ENCODE measurements around the gene ZFX.

Gene ZFX

GRCh38 chrX:24226176-24226575 is 76.6 kb downstream of the ZFX start:
- no peak overlapping the region for H3K4me3 Mint-ChIP-seq
- peaks cover under 1% of the 10 kb centered on the region for H3K4me1 Mint-ChIP-seq (ENCODE audit: low read depth)
- no peaks in the 10 kb centered on the region for H3K36me3 Mint-ChIP-seq (ENCODE audit: low read depth)
- H3K27ac Mint-ChIP-seq = no peak overlapping the region
- peaks cover 4% of the 10 kb centered on the region for H3K9me3 Mint-ChIP-seq
- H3K27me3 Mint-ChIP-seq (ENCODE audit: low read depth) = peaks cover 4% of the 10 kb centered on the region

- Mint-ChIP-seq H3K9me3 (peaks cover 4% of the 10 kb centered on the region), H3K4me1 (ENCODE audit: low read depth) (peaks cover 3% of the 10 kb centered on the region), H3K27me3 (ENCODE audit: low read depth) (peaks cover 4% of the 10 kb centered on the region)
Measured at GRCh38 chrX:24228596-24228995, 79.1 kb downstream of the ZFX start.

GRCh38 chrX:24229400-24229879 is 79.9 kb downstream of the ZFX start:
- H3K27me3 Mint-ChIP-seq (ENCODE audit: low read depth) = peaks cover 4% of the 10 kb centered on the region
- H3K4me3 Mint-ChIP-seq = no peak overlapping the region
- H3K36me3 Mint-ChIP-seq (ENCODE audit: low read depth) = no peaks in the 10 kb centered on the region
- peaks cover 4% of the 10 kb centered on the region for H3K9me3 Mint-ChIP-seq
- peaks cover 3% of the 10 kb centered on the region for H3K4me1 Mint-ChIP-seq (ENCODE audit: low read depth)
- no peak overlapping the region for H3K27ac Mint-ChIP-seq

More at GRCh38 chrX:24228596-24228995, 79.1 kb downstream of the ZFX start:
- Mint-ChIP-seq H3K36me3 (ENCODE audit: low read depth) (no peaks in the 10 kb centered on the region), H3K4me3 (no peak overlapping the region), H3K27ac (no peak overlapping the region)

GRCh38 chrX:24229976-24230375 is 80.4 kb downstream of the ZFX start:
- peaks cover 3% of the 10 kb centered on the region for H3K4me1 Mint-ChIP-seq (ENCODE audit: low read depth)

GRCh38 chrX:24231131-24231540 is 81.6 kb downstream of the ZFX start:
- Mint-ChIP-seq H3K27ac (no peak overlapping the region), H3K9me3 (no peaks in the 10 kb centered on the region), H3K27me3 (ENCODE audit: low read depth) (peaks cover 4% of the 10 kb centered on the region), H3K36me3 (ENCODE audit: low read depth) (no peaks in the 10 kb centered on the region), H3K4me1 (ENCODE audit: low read depth) (peaks cover 6% of the 10 kb centered on the region), H3K4me3 (no peak overlapping the region)

More at GRCh38 chrX:24229976-24230375, 80.4 kb downstream of the ZFX start:
- H3K27ac Mint-ChIP-seq = no peak overlapping the region
- H3K9me3 Mint-ChIP-seq = peaks cover 4% of the 10 kb centered on the region
- no peaks in the 10 kb centered on the region for H3K36me3 Mint-ChIP-seq (ENCODE audit: low read depth)
- H3K4me3 Mint-ChIP-seq = no peak overlapping the region
- peaks cover 4% of the 10 kb centered on the region for H3K27me3 Mint-ChIP-seq (ENCODE audit: low read depth)

GRCh38 chrX:24231641-24232179 is 82.2 kb downstream of the ZFX start:
- no peak overlapping the region for H3K27ac Mint-ChIP-seq
- peaks cover 4% of the 10 kb centered on the region for H3K27me3 Mint-ChIP-seq (ENCODE audit: low read depth)
- H3K9me3 Mint-ChIP-seq = no peaks in the 10 kb centered on the region
- H3K4me3 Mint-ChIP-seq = no peak overlapping the region
- no peaks in the 10 kb centered on the region for H3K36me3 Mint-ChIP-seq (ENCODE audit: low read depth)
- peaks cover 6% of the 10 kb centered on the region for H3K4me1 Mint-ChIP-seq (ENCODE audit: low read depth)

- Mint-ChIP-seq H3K4me1 (ENCODE audit: low read depth) (peaks cover 6% of the 10 kb centered on the region), H3K9me3 (no peaks in the 10 kb centered on the region), H3K27ac (no peak overlapping the region), H3K4me3 (no peak overlapping the region), H3K36me3 (ENCODE audit: low read depth) (no peaks in the 10 kb centered on the region), H3K27me3 (ENCODE audit: low read depth) (peaks cover 4% of the 10 kb centered on the region)
Measured at GRCh38 chrX:24232796-24233195, 83.3 kb downstream of the ZFX start.

- no peaks in the 10 kb centered on the region for H3K9me3 Mint-ChIP-seq
- peaks cover 6% of the 10 kb centered on the region for H3K4me1 Mint-ChIP-seq (ENCODE audit: low read depth)
- H3K4me3 Mint-ChIP-seq = no peak overlapping the region
- H3K27me3 Mint-ChIP-seq (ENCODE audit: low read depth) = no peaks in the 10 kb centered on the region
- H3K36me3 Mint-ChIP-seq (ENCODE audit: low read depth) = no peaks in the 10 kb centered on the region
- no peak overlapping the region for H3K27ac Mint-ChIP-seq
Measured at GRCh38 chrX:24235084-24235710, 85.7 kb downstream of the ZFX start.

GRCh38 chrX:24241822-24242648 is 92.5 kb downstream of the ZFX start:
- Mint-ChIP-seq H3K36me3 (ENCODE audit: low read depth) (no peaks in the 10 kb centered on the region), H3K27ac (no peak overlapping the region), H3K4me1 (ENCODE audit: low read depth) (no peaks in the 10 kb centered on the region)

GRCh38 chrX:24242649-24243175 is 93.2 kb downstream of the ZFX start:
- Mint-ChIP-seq H3K27ac (no peak overlapping the region), H3K36me3 (ENCODE audit: low read depth) (no peaks in the 10 kb centered on the region), H3K27me3 (ENCODE audit: low read depth) (peaks cover 3% of the 10 kb centered on the region), H3K9me3 (no peaks in the 10 kb centered on the region), H3K4me3 (no peak overlapping the region), H3K4me1 (ENCODE audit: low read depth) (no peaks in the 10 kb centered on the region)

More at GRCh38 chrX:24241822-24242648, 92.5 kb downstream of the ZFX start:
- Mint-ChIP-seq H3K27me3 (ENCODE audit: low read depth) (peaks cover 3% of the 10 kb centered on the region), H3K9me3 (no peaks in the 10 kb centered on the region), H3K4me3 (no peak overlapping the region)

GRCh38 chrX:24243188-24243587 is 93.7 kb downstream of the ZFX start:
- Mint-ChIP-seq H3K4me3 (no peak overlapping the region), H3K27me3 (ENCODE audit: low read depth) (peaks cover 3% of the 10 kb centered on the region), H3K4me1 (ENCODE audit: low read depth) (no peaks in the 10 kb centered on the region), H3K27ac (no peak overlapping the region), H3K9me3 (no peaks in the 10 kb centered on the region), H3K36me3 (ENCODE audit: low read depth) (no peaks in the 10 kb centered on the region)

GRCh38 chrX:24243692-24244091 is 94.2 kb downstream of the ZFX start:
- no peak overlapping the region for H3K27ac Mint-ChIP-seq
- no peak overlapping the region for H3K4me3 Mint-ChIP-seq
- no peaks in the 10 kb centered on the region for H3K36me3 Mint-ChIP-seq (ENCODE audit: low read depth)
- peaks cover 3% of the 10 kb centered on the region for H3K27me3 Mint-ChIP-seq (ENCODE audit: low read depth)
- H3K4me1 Mint-ChIP-seq (ENCODE audit: low read depth) = no peaks in the 10 kb centered on the region
- H3K9me3 Mint-ChIP-seq = no peaks in the 10 kb centered on the region

GRCh38 chrX:24245202-24245601 is 95.7 kb downstream of the ZFX start:
- Mint-ChIP-seq H3K4me1 (ENCODE audit: low read depth) (no peaks in the 10 kb centered on the region), H3K36me3 (ENCODE audit: low read depth) (no peaks in the 10 kb centered on the region), H3K4me3 (no peak overlapping the region), H3K27ac (no peak overlapping the region), H3K27me3 (ENCODE audit: low read depth) (peaks cover 3% of the 10 kb centered on the region), H3K9me3 (no peaks in the 10 kb centered on the region)

- no peaks in the 10 kb centered on the region for H3K9me3 Mint-ChIP-seq
- H3K36me3 Mint-ChIP-seq (ENCODE audit: low read depth) = no peaks in the 10 kb centered on the region
- H3K27me3 Mint-ChIP-seq (ENCODE audit: low read depth) = peaks cover 12% of the 10 kb centered on the region
Measured at GRCh38 chrX:24248042-24248441, 98.5 kb downstream of the ZFX start.

More at GRCh38 chrX:24248042-24248441, 98.5 kb downstream of the ZFX start:
- Mint-ChIP-seq H3K4me1 (ENCODE audit: low read depth) (no peaks in the 10 kb centered on the region), H3K27ac (no peak overlapping the region), H3K4me3 (no peak overlapping the region)

Data from T-helper 1 cell treated with Interleukin-12 subunit alpha and Interleukin-12 subunit beta and Interleukin-4 antibody, amounts not matched to agents 30 μg/mL and 1 μg/mL, for 36 hours (primary cell).